OCI-LY7 (cell line): Measurements from ENCODE around the gene MRPS12.

Experiments used
- EZH2phosphoT487 ChIP-seq: fragments of 200-600 bp; sonication (generic); IDR thresholded peaks from 2 replicates; pipeline ENCODE4 v1.6.1; 2018; ENCODE audit warnings: low read depth, borderline replicate concordance, mild to moderate bottlenecking, mixed run types, antibody characterized with exemption, low read length, moderate library complexity, mixed read lengths
- TF ChIP-seq, protein P1 (sequence below): fragments of 200-600 bp; sonication (generic); conservative IDR thresholded peaks from 2 replicates; pipeline ENCODE4 v1.5.1; 2014; ENCODE audit warnings: mild to moderate bottlenecking, antibody characterized with exemption, low read length, moderate library complexity, mixed read lengths

DNA sequence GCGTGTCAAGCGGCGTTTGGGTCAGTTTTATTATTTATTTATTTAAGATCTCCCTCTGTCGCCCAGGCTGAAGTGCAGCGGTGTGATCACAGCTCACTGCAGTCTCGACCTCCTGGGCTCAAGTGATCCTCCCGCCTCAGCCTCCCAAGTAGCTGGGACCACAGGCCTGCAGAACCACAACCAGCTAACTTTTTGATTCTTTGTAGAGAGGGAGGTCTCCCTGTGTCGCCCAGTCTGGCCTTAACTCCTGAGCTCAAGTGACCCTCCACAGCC, 713 bp downstream of the MRPS12 start:
- TF ChIP-seq, protein P1, sequence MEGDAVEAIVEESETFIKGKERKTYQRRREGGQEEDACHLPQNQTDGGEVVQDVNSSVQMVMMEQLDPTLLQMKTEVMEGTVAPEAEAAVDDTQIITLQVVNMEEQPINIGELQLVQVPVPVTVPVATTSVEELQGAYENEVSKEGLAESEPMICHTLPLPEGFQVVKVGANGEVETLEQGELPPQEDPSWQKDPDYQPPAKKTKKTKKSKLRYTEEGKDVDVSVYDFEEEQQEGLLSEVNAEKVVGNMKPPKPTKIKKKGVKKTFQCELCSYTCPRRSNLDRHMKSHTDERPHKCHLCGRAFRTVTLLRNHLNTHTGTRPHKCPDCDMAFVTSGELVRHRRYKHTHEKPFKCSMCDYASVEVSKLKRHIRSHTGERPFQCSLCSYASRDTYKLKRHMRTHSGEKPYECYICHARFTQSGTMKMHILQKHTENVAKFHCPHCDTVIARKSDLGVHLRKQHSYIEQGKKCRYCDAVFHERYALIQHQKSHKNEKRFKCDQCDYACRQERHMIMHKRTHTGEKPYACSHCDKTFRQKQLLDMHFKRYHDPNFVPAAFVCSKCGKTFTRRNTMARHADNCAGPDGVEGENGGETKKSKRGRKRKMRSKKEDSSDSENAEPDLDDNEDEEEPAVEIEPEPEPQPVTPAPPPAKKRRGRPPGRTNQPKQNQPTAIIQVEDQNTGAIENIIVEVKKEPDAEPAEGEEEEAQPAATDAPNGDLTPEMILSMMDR, result no peak
- TF ChIP-seq EZH2phosphoT487, result no peak
